ENCODE data around the gene GOLPH3. TPM values are rescaled to one million over a fixed set of nuclear protein-coding genes. Genes with fewer than 3 reads are reported as not detected.
"Not testable (repeated sequence)": the region's sequence is repeated elsewhere in the genome, so short reads cannot be mapped to it uniquely, and the experiment has no call there.

The GOLPH3 gene
- total RNA-seq, 4 donors from 2014 or later, result 149 to 277 (median 187) TPM

GRCh38 chr5:32210151-32210550, 36.0 kb upstream of the GOLPH3 start:
- no peaks in the 10 kb centered on the region for H3K9me3 ChIP-seq
- DNase-seq (ENCODE audit: extremely low spot score), result no peak
- no peak overlapping the region for H3K4me3 ChIP-seq
- WGBS, result 93% methylated on average over 3 of the region's 3 CpGs
- peaks cover 0 to 17% (median 11%) of the 10 kb centered on the region in 4 donors for H3K4me1 ChIP-seq
- H3K27me3 ChIP-seq, result no peaks in the 10 kb centered on the region
- no peak for TF ChIP-seq POLR2A (IDR thresholded peaks at IDR 0.05; ENCODE audit: low read depth)
- TF ChIP-seq CTCF (IDR thresholded peaks at IDR 0.05), result no peak
- no peak for TF ChIP-seq EP300 (IDR thresholded peaks at IDR 0.05)
- TF ChIP-seq POLR2AphosphoS5 (IDR thresholded peaks at IDR 0.05), result no peak
- no peak overlapping the region for H3K27ac ChIP-seq (replicated peaks in 1 of 4)
- intact Hi-C loops (cut with DNase I), result no loop called here
- no peaks in the 10 kb centered on the region for H3K36me3 ChIP-seq

GRCh38 chr5:32208837-32209236, 34.7 kb upstream of the GOLPH3 start:
- H3K4me3 ChIP-seq; intact Hi-C loops (cut with DNase I); H3K36me3 ChIP-seq; DNase-seq (ENCODE audit: extremely low spot score); H3K27ac ChIP-seq (replicated peaks in 1 of 4); H3K27me3 ChIP-seq; H3K9me3 ChIP-seq: not testable (repeated sequence)
- WGBS, result no CpG with 5 or more reads among the region's 31 CpGs
- peaks cover 5 to 22% (median 15%) of the 10 kb centered on the region in 4 donors for H3K4me1 ChIP-seq

GRCh38 chr5:32207355-32207634, 33.2 kb upstream of the GOLPH3 start:
- DNase-seq (ENCODE audit: extremely low spot score), result no peak
- intact Hi-C loops (cut with DNase I), result no loop called here
- Histone ChIP-seq H3K4me3 (no peak overlapping the region), H3K27me3 (no peaks in the 10 kb centered on the region), H3K36me3 (no peaks in the 10 kb centered on the region), H3K9me3 (no peaks in the 10 kb centered on the region), H3K4me1 (peaks cover 13 to 37% (median 27%) of the 10 kb centered on the region in 4 donors), H3K27ac (replicated peaks in 1 of 4) (peak overlapping the region in 1 of 4 donors; percentile 46)
- TF ChIP-seq POLR2AphosphoS5 (IDR thresholded peaks at IDR 0.05) (no peak), CTCF (IDR thresholded peaks at IDR 0.05) (no peak), POLR2A (IDR thresholded peaks at IDR 0.05; ENCODE audit: low read depth) (no peak), EP300 (IDR thresholded peaks at IDR 0.05) (no peak)
- 97% methylated on average over 4 of the region's 4 CpGs for WGBS

- H3K4me1 ChIP-seq, result peaks cover 18 to 43% (median 30%) of the 10 kb centered on the region in 4 donors
- no peak for DNase-seq (ENCODE audit: extremely low spot score)
- intact Hi-C loops (cut with DNase I), result no loop called here
- no peaks in the 10 kb centered on the region for H3K27me3 ChIP-seq
- no peak overlapping the region for H3K4me3 ChIP-seq
- WGBS, result 86% methylated on average over 13 of the region's 13 CpGs
- TF ChIP-seq EP300 (IDR thresholded peaks at IDR 0.05) (no peak), POLR2AphosphoS5 (IDR thresholded peaks at IDR 0.05) (no peak), CTCF (IDR thresholded peaks at IDR 0.05) (no peak), POLR2A (IDR thresholded peaks at IDR 0.05; ENCODE audit: low read depth) (no peak)
- no peaks in the 10 kb centered on the region for H3K9me3 ChIP-seq
- peak overlapping the region in 1 of 4 donors; percentile 46 for H3K27ac ChIP-seq (replicated peaks in 1 of 4)
- no peaks in the 10 kb centered on the region for H3K36me3 ChIP-seq
Observed at GRCh38 chr5:32206509-32207354, 32.6 kb upstream of the GOLPH3 start.

GRCh38 chr5:32206053-32206452, 31.9 kb upstream of the GOLPH3 start:
- Histone ChIP-seq H3K27me3 (no peaks in the 10 kb centered on the region), H3K9me3 (no peaks in the 10 kb centered on the region), H3K4me3 (no peak overlapping the region), H3K36me3 (no peaks in the 10 kb centered on the region), H3K4me1 (peaks cover 24 to 41% (median 33%) of the 10 kb centered on the region in 4 donors), H3K27ac (replicated peaks in 1 of 4) (no peak overlapping the region)
- WGBS, result 87% methylated on average over 5 of the region's 5 CpGs
- no peak for DNase-seq (ENCODE audit: extremely low spot score)
- intact Hi-C loops (cut with DNase I), result no loop called here
- TF ChIP-seq EP300 (IDR thresholded peaks at IDR 0.05), result no peak
- no peak for TF ChIP-seq CTCF (IDR thresholded peaks at IDR 0.05)
